Activated CD8-positive, alpha-beta memory T cell treated with anti-CD3 and anti-CD28 coated beads, Interleukin-2, amount 50 U/mL, for 24 hours (primary cell): ENCODE results near the gene MORN1.

Experiments
- DNase-seq: peaks from one replicate; pipeline ENCODE4 v3.0.0-alpha.2; 2020; ENCODE audit errors: extremely low read depth

MORN1 gene

DNA sequence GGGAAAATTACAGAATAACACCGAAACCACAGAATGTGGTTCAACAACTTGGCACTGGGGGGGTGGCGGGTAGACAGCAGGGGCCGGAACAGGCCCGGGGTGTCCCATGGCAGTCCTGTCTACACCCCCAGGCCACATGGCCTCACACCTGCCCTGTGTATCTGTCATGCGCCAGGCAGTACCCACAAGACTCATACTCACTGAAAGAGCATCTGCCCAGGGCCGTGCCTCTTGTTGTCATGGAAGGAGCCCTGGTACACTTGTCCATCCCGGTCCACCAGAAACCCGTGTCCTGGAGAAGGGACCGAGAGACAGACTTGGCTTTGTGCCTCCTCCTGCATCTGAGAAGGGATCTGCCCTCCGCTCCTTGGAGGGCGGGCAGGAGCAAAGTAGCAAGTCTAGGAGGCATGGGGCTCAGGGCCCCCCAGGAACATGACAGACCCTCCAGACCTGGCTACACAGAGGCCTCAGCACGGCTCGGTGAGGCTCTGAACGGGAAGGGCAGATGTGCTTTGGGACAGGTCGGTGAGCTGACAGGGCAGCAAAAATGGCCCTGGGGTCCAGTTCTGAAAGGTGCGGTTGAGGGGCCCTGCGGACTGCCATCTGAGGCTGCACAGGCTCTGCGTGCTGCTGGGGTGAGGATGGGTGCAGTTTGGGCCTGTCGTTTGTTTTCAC is 5.6 kb downstream of the MORN1 start:
- no peak for DNase-seq

DNA sequence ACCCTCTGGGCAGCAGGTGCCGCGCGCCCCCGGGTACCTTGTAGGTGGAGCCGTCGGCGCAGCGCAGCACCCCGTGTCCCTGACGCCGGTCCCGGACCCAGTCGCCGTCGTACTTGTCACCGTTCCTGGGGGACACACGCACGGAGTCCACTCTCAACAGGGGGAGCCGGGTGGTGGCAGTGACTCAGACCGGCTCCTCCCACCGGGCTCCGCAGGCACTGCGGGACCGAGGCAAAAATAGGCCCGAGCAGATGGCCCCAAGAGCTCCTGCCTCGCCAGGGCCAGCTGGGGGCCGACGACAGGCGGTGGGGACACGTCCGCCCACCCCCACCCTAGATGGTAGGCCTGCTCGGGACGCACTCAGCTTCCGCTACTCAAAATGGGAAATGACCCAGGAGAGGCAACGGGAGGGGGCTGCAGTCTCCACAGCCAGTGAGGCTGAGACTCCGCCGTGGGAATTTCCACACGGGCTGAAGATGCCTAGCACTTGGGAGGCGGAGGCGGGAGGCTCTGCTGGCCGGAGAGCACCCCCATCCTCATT is 6.3 kb downstream of the MORN1 start:
- DNase-seq: no peak

DNA sequence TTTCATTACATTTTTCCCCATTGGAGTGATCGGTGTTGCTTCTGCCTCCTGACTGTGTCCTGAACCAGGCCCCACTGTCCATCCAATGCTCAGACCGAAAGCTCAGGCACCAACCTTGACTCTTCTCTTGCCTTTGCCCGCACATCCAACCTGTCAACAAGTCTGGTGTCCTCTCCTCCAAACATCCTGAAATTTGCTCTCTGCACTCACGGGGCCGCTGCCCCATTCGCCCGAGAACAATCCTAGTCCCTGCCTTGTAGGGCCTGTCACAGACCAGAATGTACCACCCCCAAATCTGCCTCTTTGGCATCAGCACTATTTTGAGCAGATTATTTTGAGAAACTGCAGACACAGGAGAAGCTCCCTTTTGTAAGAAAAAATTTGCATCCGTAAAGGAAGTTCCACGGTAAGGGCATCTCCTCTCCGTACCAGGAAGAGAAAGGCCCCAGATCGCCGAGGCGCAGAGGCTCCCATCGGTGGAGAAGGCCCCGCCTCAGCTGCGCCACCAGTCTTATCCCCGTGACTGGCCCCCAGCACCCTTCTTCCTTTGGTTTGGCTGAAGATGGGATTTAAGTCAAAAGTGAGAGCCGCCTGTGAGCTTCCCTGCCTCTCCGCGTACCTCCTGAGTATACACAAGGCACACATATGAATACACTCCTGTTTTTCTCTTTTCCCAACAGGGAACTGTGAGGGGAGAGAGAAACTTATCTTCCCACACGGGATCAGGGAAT is 7.1 kb downstream of the MORN1 start:
- no peak for DNase-seq

DNA sequence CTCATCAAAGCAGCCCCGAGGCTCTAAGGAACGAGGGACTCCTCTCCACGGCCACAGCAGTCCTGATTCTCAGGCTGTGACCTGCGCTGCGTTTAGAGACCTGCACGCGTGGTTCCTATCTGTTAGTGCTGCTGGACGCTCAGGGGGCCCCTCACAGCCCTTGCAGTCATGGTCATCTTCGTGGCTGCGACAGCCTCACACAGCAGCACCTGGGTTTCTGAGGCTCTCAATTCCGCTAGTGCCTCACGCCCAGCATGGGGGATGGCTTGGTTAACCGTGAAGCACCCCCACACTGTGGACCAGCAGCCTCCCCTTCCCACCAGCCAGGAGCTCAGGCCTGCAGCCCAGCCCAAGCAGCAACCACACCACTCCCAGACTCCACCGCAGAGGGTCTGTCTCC is 7.8 kb downstream of the MORN1 start:
- DNase-seq: no peak

DNA sequence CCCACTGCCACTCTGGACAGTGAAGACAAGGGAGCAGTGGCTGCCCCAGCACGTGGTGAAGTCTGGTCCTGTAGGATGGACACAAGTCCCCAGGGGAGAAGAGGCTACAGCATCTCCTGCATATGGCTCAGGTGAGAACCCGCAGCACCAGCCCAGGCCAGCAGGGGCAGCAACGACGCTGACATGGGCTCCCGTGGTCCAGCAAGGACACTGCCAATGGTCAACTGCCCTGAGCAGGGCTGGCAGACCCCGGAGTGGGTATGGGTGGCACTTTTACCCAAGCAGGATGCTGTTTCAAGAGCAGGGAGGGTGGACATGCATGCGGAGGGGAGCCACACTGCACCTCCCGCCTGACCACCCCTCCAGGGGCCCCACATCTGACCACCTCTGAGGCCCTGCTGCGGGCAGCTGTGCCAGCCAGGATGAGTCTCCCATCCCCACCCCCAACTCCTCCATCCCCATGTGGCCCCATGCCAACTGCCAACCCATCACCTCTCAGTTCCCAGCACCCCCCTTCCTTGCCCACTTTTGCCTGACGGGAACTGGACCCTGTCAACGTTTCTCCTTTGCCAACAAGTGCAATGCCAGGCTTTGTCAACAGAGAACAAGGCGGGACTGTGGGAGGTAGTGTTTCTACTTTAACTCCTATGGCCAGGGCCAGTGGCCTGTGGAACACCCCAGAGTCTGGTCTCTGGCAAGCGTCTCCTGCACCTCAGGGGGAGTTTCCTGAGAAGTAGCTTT is 8.6 kb downstream of the MORN1 start:
- no peak for DNase-seq

DNA sequence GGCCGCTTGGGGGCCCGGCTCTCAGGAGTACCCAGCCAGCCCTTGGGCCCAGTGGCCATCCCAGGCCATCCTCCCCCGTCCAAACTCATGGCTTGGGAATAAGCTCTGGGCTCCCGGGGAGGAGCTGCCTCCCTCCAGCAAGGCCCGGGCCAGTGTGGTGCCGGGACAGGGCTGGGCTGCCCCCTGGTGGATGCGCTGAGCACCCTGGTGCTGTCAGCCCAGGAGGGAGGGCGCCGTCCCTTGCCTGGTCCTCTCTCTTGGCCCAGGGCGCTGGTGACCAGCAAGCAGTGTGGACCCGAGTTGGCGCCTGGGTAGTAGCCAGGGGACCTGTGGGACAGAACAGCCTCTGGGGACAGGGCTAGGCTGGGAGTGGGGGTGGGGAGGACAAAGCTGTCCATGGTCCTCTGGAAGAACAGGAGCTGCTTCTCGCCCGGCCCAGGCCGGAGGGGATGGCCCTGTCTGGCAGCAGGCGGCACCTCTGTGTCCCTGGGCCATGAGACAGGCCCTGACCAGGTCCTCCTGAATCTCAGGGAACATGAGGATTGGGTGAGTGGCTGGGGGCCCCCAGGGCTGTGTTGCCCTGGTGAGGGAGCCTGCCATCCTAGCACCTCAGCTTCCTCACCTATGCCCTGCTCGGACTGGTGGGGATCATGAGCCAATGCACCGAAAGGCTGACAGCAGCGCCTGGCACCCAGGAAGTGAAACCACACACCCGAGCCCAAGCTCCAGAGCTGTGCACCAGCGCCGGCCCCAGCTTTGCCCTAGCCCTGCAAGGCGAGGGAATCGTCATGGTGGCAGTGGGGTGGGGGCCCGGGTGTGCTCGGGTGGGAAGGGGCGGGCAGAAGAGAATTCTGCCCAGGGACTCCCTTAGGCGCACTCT is 9.4 kb downstream of the MORN1 start:
- DNase-seq: peak; percentile 28

DNA sequence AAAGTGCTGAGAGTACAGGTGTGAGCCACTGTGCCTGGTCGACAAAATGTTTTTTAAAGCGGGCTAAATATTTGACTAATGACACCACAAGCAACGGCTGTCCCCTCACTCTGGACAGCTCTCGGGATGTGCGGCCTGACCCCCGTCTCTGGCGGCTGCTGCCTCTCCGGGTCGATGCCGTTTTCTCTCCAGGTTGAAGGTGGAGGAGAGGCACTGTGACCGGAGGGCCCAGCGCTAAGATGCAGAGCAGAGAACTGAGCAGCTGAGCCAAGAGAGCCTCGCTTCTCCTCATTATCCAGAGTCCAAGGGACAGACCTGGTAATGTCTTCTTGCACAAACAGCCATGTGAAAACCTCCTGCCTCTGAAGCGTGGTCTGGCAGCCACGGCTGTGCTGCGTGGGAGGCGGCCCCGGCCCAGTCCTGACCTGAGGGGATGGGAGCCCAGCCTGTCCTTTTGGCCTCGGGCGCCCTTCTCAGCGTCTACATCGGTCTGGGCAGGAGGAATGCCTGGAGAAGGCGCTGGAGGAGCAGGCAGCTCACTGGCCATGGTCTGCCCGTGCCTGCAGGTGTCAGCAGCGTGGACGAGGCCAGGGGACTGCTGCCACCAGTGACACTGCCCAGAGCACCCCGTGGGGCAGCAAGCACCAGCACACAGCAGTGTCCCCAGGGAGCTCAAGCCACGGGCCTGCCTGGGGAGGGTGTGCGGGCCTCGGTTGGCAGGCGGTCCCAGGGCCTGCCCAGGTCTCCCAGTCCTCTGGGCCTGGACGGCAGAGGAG is 10.3 kb downstream of the MORN1 start:
- DNase-seq: no peak

DNA sequence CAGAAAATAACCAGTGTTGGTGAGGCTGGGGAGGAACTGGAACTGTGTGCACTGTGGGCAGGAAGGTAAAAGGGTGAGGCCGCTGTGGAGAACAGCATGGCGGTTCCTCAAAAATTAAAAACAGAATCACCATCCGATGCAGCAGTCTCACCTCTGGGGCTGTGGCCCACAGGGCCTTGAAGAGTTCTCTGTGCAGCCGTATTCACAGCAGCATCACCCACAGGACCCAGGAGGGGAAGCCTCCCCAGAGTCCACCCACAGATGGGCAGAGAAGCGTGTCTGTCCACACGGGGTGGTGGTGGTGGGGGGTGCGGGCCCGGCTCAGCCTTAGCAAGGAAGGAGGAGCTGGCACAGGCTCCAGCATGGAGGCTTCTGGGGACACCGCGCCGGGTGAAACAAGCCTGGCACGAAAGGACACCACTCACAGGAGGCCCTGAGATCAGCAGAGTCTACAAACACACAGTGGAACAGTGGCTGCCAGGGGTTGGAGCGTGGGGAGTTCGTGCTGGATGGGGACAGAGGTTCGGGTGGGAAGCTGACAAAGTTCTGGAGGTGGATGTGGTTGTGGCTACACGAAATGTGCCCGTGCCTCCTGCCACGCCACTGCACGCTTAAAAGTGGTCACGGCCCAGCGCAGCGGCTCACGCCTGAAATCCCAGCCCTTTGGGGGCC is 11.5 kb downstream of the MORN1 start:
- DNase-seq: no peak

DNA sequence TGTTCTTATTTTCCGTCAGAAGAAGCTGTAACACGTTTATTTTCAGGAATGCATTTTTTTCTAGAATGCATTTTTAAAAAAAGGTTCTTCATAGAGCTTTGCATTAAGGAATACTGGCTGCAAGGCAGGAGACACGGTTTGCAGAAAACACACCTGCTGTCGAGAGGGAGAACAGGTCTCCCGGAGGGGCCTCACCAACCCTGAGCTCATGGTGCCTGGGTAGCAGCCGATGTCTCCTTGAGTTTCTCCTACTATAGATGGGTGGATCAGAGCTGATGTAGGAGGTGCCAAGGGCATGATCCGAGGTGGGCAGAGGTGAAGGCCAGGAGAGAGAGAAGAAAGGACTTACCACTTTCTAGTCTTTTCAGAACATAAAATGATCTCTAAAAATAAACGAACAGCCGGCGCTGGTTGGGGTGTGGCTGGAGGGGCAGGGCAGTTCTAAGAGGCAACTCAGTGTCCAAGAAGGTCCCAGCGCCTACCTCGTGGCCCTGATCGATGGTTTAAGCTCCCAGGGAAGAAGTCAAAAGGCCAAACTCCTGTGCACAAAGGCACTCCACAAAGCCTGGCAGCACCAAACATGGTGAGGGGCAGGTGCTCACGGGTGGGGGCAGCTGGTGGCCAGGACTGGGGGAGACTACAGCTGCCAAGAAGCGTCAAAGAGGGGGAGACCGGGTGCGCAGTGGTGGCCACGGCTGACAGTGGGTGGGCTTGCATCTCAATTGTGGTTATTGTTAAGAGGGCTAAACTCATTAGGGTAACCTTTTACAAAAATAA is 12.2 kb downstream of the MORN1 start:
- DNase-seq: no peak

DNA sequence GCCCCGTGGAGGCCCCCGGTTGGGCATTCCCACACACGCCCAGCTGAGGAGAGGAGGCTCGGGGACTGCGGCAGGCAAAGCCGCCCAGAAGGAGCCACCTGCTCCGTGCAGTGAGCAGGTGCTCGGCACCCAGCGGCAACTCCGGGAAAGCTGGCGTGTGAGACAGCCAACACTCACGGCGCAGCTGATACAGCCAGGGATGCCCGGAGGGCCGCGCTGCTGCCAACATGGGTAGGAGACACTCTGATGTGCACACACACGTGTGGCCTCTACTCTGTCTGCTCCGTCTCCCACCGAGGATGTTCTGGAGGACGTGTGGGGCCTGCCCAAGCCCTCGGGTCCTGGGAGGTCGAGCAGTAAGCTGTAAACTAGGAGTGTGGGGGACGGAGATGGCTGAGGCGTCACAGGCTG is 12.9 kb downstream of the MORN1 start:
- no peak for DNase-seq

DNA sequence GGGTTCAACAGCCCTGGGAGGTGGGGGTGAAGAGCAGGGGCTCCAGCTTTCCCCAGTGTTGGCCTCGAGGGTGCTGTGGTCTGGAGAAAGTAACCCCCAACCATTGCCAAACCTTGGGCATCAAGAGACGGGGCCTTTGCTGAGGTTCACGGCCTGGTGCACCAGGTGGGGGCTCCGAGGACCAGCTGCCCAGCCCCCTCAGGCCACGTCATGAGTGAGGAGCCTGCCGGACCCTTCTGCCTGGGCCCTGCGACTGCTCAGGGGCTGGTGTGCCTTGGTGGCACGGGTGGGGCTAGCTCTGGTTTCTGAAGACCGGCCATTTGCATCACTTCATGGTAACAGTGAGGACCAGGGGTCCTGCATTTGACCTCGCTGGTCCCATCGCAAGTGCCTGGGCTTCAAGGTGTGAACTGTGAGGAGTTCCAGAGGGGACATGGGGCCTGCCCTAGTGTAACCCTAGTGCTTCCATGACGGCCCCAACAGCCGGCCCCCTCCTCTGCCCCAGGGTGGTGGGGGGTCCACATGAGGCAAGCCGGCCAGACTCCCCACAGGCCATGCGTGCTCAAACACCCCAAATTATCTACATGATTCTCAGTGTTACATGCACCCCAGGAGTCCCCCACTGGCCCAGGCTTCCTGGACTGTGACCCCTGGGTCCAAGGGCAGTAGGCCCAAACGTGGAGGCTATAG is 13.5 kb downstream of the MORN1 start:
- DNase-seq: no peak

DNA sequence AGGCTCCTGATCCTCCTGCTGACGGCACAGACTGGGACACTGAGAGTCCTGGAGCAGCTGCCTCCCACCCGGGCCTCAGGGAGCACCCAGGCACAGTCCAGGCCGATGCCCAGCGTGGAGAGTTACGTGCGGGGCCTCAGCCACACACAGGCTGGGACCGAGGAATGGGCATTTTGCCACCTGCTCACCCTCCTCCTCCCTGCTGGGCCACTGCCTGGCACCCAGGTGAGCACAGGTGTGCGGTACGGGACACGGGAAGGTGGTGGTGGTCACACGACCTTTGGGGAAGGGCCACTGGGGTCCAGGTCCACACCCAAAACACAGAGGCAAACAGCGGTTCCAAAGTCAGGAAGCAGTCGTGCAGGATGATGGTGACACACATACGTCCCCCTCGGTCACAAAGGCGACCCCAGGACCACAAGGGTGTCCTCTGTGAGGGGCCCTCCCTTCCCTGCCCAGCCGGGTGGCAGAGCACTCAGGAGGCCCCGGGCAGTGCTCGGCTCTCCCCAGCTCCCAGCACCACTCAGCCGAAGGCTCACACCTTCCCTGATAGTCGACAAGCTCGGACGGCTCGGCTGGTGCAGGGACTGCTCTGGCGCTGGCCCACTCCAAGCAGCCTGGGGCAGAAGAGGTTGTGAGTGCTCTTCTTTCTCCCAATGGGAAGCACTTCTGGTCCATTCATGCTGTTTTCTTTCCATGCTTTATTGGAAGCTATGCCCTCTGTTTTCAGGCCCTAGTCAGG is 14.3 kb downstream of the MORN1 start:
- DNase-seq: no peak

DNA sequence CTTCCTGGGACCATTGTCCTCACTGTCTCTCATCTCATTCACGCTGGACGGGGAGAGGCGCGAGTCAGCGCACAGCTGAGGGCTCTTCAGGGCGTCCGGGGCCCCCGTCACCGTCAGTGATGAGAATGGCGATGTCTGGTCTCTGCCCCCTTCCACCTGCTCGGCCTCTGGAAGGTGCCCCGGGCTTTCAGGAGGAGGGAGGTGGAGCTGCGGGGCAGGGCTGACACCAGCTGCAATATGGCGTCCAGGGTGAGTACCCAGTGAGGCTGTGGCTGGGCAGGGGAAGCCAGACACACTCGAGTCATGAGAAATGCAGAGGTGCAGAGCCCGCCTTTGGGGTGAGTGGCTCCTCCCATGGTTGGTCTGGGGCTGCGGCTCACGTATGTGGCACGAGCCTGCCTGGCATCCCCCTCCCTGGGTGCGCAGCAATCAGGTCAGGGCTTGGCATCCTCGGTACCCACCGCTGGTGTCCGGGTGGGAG is 15.1 kb downstream of the MORN1 start:
- DNase-seq: no peak

DNA sequence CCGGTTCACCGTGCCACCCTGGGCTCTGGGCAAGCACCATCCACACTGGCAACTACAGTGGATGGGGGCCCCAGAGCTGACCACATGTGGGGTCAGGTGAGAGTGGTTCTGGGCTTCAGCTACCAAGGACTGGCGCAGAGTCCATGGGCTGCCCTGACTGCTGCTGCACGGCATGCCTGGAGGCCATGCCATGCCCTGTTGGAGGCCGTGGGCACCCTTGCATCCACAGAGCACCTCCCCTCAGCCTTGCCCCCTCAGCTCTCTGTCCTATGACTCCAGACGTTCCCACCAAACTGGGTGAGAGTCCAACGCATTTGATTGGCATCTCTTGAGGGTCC is 15.5 kb downstream of the MORN1 start:
- DNase-seq: no peak

DNA sequence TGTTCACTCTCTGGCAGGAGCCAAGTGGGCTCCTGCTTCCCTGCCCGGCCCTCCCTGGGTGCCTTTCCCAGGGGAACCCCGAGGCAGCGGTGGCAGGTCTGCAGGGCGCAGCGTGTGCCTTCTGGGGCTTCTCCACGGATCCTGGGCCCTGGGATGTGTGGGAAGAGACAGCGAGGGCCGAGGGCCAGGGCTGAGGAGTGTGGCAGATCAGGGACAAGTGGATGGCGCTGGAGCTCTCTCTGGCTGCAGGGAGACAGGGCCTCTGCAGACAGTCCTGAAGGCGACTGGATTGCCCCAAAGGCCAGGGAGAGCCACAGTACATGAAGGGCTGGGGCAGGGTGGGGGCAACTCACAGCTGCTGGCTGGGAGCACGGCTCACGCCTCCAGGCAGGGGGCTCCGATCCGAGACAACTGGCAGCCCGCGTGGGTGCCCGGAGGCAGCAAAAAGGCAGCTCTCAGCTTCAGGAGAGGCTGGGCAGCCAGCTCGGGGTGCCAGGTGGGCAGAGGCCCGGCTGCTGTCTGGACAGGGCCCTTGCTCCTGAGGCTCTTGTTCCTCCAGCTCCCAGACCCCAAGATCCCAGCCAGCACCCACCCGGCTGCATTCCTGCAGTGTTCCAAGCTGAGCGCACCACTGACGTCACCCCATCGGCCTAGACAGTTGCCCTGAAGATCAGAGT is 16.0 kb downstream of the MORN1 start:
- DNase-seq: no peak

DNA sequence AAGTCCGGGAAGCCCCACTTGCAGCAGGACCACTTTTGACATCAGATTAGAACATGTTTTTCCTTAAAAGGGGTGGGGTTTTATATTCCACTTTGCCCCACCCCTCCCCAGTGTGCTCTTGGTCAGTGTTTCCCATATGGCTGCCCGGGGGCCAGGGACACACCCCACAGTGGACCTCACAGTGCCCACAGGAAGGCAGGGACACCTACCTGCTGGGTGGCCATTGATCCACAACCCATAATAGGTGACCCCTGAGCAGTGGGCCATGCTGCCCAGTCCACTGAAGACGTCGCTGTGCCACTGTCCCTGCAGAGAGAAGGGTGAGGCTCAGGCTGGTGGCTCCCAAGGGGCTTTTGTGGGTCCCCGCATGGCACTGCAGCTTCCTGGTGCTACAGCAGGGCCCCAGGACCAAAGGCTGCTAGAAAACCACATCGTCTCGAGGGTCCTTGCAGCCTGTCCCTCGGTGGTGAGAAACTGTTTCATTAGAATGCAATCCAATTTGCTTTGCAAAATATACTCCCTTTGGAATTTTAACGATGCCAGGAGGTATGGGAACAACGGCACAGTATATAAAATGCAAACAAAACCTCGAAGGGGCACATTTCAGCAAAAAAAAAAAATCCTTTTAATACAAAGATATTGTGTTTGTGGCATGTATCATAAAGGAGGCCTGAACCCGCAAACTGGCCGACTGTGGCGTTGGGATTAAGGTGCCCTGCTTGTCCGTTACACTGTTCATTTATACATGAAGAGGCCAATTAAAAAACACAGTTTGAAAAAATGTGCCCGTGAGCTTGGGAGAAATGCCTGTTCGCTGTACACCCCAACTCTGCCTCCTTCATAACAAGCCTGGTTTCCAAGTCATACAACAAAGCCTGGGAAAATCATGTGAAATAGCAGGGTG is 16.9 kb downstream of the MORN1 start:
- DNase-seq: no peak
